ENCODE results near the gene MID1.

Gene MID1

DNA sequence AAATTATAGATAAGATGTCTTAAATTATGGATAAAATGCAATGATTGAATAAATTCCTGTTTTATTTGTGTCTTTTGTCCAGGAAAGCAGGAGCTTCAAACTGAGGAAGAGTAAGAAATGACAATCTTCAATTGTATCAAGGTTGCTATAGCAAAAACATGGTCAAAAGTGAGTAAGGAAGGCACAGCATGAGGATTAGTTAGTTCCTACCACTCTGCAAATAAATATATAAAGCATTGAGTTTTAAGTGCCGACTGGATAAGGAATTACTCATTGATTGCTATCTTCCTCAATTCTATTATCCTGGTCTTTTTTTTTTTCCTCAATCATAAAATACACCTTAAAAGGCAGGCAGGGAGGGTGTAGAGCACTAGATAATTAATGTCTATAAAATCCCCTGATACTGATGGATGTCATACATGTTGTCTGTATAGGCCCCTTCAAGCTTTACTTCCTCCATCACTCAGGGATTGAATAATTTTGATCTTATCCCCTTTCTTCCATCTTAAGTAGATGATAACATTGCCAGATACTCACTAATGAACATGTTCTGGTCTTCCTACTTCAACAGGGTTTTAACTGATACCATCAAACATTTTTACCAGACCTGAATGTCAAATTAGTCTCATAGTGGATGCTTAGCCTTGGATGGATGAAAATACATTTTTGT is 86.6 kb downstream of the MID1 start:
- no peak for DNase-seq (ENCODE audit: low read depth in 2 of 3, low spot score in 1 of 3)

DNA sequence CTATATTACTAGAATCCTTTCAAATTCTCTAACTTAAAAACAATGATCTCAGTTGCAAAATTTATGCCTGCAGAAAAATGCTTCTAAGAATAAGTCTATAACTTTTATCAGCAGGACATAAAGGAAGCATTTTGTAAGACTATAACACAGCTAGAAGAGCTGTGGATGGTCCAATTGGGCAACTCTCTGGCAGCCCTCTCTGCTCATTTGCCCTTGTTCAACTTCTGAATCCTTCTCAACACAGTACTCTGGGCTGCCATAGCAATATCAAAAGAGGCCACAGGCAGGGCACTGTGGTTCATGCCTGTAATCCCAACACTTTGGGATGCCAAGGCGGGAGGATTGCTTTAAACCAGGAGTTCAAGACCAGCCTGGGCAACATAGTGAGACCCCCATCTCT is 88.5 kb downstream of the MID1 start:
- DNase-seq (ENCODE audit: low read depth in 2 of 3, low spot score in 1 of 3), result no peak

GRCh38 chrX:10529344-10529743 is 91.0 kb downstream of the MID1 start:
- DNase-seq (ENCODE audit: low read depth in 2 of 3, low spot score in 1 of 3), result no peak

- no peak for DNase-seq (ENCODE audit: low read depth in 2 of 3, low spot score in 1 of 3)
These were observed 93.9 kb downstream of the MID1 start for GRCh38 chrX:10526451-10526850.

DNA sequence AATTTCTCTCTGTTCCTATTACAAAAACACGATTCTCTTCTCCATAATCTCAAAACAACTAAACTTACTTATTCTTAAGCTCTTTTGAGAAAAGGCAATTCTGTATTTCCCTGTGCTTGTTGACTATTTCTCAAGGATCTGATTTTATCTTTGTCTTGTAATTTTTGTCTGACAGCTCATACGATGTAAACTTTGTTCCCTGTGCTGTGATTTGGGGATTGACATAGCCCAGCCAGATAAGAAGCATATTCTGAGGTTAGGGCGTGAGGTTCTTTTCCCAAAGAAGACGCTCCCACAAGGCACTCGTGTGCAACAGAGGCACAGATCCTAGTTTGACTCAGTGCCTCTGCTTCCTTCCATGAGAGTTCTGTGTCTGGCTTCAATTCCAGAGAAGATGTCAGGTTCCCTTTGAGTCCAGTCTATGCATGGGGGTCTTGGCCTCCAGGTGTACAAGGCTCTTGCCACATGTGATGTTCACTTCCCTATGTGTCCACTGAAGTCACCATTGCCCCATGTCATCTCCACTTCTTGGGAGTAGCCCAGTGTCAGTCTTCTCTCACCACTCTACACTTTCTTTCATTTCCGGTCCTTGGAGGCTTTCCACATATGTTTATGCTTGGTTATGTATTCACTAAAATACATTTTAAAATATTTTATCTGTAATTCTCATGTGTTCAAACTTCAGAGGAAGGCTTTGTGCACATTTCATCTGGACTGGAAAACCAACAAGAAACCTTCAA is 94.8 kb downstream of the MID1 start:
- no peak for DNase-seq (ENCODE audit: low read depth in 2 of 3, low spot score in 1 of 3)

DNA sequence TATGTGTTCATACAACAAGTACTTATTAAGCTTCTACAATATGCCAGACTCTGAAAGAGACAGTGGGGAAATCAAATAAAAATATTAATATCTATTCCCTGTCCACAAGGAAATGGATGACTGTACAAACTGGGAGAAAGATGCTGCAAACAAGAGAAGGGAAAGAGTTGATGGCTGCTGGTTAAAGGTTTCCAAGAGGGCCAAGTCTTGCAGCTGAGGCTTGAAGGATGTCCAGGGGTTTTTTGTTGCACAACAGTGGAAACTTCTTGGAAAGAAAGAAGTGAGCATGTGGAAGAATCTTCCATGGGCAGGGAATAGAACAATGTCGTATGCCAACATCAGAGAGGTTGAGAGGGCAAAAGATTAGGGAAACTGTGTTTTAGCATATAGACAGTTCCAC is 95.8 kb downstream of the MID1 start:
- no peak for DNase-seq (ENCODE audit: low read depth in 2 of 3, low spot score in 1 of 3)

DNA sequence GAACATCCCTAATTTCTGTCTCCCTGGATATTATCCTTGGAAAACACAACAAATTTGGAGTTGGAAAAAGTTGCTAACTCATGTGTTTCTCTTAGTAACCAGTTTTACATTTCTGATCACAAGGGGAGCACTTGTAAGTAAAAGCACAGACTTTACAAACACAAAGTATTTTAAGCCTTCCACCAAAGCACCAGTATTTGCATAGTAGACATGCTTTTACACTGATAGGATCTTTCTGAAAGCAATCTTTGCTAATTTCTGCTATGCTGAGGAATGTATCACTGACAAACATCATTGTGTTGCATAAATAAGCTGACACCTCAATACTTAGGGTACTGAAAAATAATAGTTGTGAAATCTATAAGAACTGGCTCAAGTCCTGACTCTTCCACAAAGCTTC is 100.6 kb downstream of the MID1 start:
- DNase-seq (ENCODE audit: low read depth in 2 of 3, low spot score in 1 of 3), result no peak

DNA sequence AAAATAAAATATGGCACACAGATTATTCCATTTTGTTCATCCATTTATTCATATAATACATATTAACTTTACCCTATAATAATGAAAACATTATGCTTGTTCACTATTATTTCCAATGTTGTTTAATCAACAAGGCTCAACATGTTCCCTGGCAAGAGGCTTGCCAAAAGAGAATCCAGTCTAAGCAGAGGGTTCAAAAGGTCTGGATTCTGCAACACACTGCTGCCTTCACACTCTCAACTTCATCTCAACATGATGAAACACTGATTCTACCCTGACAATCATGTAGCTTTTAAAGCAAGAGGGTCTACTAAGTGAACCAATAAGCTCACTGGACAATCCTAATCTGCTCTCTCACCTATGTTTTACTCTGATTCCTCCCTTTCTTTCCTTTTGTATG is 101.1 kb downstream of the MID1 start:
- no peak for DNase-seq (ENCODE audit: low read depth in 2 of 3, low spot score in 1 of 3)

GRCh38 chrX:10518073-10518472 is 102.3 kb downstream of the MID1 start:
- no peak for DNase-seq (ENCODE audit: low read depth in 2 of 3, low spot score in 1 of 3)

GRCh38 chrX:10516781-10517322 is 103.5 kb downstream of the MID1 start:
- DNase-seq (ENCODE audit: low read depth in 2 of 3, low spot score in 1 of 3), result no peak

DNA sequence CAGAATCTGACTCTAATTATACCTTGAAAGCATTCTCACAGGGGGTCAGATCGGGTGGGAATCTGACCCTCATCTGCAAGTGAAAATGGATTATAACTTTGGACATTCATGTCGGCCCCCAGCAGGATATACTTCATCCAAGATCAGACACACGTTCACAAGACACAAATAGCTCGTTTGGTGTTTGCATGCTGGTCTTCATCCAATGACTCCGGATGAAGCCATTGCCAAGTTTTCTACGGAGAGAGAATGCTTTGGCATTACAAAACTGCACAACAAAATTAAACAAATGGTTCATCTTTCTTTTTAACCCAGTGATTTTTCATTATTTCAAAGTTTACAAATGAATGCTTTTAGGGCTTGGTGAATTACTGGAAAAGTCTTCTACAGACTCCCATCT is 105.5 kb downstream of the MID1 start:
- no peak for DNase-seq (ENCODE audit: low read depth in 2 of 3, low spot score in 1 of 3)

DNA sequence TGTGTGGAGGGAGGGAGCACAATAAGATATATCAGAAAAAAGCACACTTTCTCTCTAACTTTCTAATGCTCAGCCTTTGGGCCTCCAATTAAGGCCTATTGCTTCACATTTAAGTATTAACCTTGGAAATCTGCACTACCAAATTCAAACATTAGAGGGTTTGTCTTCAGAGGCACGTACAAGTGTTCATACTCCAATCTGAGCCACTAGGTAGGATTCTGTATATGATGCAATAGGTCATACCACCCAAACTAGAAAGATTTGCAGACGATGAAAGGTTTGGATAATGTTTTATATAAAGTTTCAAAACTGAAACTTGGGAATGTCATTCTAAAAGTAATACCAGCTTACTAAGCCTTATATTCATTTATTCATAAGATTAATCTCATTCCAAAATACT is 106.4 kb downstream of the MID1 start:
- DNase-seq (ENCODE audit: low read depth in 2 of 3, low spot score in 1 of 3), result no peak

GRCh38 chrX:10512741-10513140 is 107.6 kb downstream of the MID1 start:
- no peak for DNase-seq (ENCODE audit: low read depth in 2 of 3, low spot score in 1 of 3)

- DNase-seq (ENCODE audit: low read depth in 2 of 3, low spot score in 1 of 3), result no peak
These were observed 108.1 kb downstream of the MID1 start for GRCh38 chrX:10512258-10512657.

DNA sequence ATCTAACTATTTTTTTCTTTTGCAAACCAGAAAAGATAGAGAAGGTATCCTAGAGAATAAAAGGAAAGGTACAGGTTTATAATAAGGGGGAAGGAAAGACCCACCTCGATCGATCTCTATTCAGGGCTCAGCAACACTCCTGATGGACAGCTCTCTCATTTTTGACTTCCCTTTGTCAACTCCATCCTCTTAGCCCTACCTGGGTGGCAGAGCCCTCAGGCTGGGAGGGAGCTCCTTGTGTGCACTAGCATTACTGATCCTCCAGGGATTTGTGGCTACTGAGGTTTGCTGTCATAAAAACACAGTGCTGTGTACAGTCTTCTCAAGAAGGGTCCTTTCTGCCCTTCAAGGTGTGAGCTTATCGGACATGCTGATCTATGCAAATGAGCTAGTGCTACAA is 111.0 kb downstream of the MID1 start:
- DNase-seq (ENCODE audit: low read depth in 2 of 3, low spot score in 1 of 3), result no peak

- no peak for DNase-seq (ENCODE audit: low read depth in 2 of 3, low spot score in 1 of 3)
These were observed 111.5 kb downstream of the MID1 start for GRCh38 chrX:10508891-10509290.

GRCh38 chrX:10507876-10508275 is 112.5 kb downstream of the MID1 start:
- DNase-seq (ENCODE audit: low read depth in 2 of 3, low spot score in 1 of 3), result no peak

- DNase-seq (ENCODE audit: low read depth in 2 of 3, low spot score in 1 of 3), result no peak
These were observed 113.2 kb downstream of the MID1 start for GRCh38 chrX:10507181-10507580.

- DNase-seq (ENCODE audit: low read depth in 2 of 3, low spot score in 1 of 3), result no peak
These were observed 113.6 kb downstream of the MID1 start for GRCh38 chrX:10506781-10507180.

DNA sequence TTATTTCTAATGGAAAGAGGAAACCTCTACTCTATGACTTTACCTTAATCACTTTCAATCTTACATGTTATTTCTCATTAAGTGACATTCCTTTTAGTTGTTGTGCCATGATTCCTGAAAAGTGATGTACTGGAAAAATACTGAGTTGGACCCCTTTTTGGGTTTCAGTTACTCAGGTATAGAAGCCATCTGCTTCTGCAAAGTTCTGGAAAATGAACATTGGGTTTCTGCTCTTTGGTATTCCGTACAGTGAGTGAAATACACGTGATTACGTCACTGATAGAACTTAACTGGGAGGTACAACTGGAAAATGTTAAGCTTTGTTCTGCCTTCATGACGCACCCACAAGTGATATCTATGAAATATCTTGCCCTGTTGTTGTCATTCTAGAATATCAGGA is 114.7 kb downstream of the MID1 start:
- no peak for DNase-seq (ENCODE audit: low read depth in 2 of 3, low spot score in 1 of 3)

- DNase-seq (ENCODE audit: low read depth in 2 of 3, low spot score in 1 of 3), result no peak
These were observed 117.4 kb downstream of the MID1 start for GRCh38 chrX:10502961-10503360.

- no peak for DNase-seq (ENCODE audit: low read depth in 2 of 3, low spot score in 1 of 3)
These were observed 118.8 kb downstream of the MID1 start for GRCh38 chrX:10501611-10502010.
